PC-3 (cell line): ENCODE measurements around the gene LRP2BP. TPM values are rescaled to one million over a fixed set of nuclear protein-coding genes. Genes with fewer than 3 reads are reported as not detected.

Experiments
- ATAC-seq: fragments of 200-7000 bp; cut with Tn5 transposase; 2 replicates; pipeline ENCODE4 v1.9.1; 2020; ENCODE audit warnings: mild to moderate bottlenecking, moderate library complexity
- BruUV-seq: library from RNA; stranded (reverse); fragments of 400-500 nt; replicated peaks from 2 replicates; lab custom pipeline; 2021; lab: Mats Ljungman, UMichigan
- CTCF ChIA-PET: fragments of 300-600 bp; sonication (Branson Sonifier 250); formaldehyde crosslinking; loops from one replicate; lab custom pipeline; 2022; ENCODE audit warnings: antibody characterized with exemption; lab: Charles Lee
- POLR2A ChIA-PET: fragments of 300-600 bp; sonication (Branson Sonifier 250); formaldehyde crosslinking; loops from one replicate; lab custom pipeline; 2022; ENCODE audit warnings: antibody characterized with exemption; ENCODE audit not compliant: unreplicated experiment; lab: Charles Lee
- DNase-seq: peaks from one replicate; pipeline ENCODE4 v3.0.0-alpha.2; 2015
- H2AFZ ChIP-seq: fragments of 300-600 bp; sonication (generic); 2 replicates; pipeline ENCODE4 v1.6.0; 2016; ENCODE audit warnings: antibody characterized with exemption, low read length
- H3F3A ChIP-seq: fragments of 300-600 bp; sonication (generic); one replicate; pipeline ENCODE4 v1.6.0; 2017; ENCODE audit warnings: antibody characterized with exemption, low read length, control low read depth, mild to moderate bottlenecking; ENCODE audit not compliant: unreplicated experiment
- H3K27ac ChIP-seq: fragments of 300-600 bp; sonication (generic); 2 replicates; pipeline ENCODE4 v1.5.1; 2016; ENCODE audit warnings: mild to moderate bottlenecking, low read length
- H3K27me3 ChIP-seq: fragments of 300-600 bp; sonication (generic); 2 replicates; pipeline ENCODE4 v1.6.1; 2016; ENCODE audit warnings: low read length, mixed read lengths
- H3K36me3 ChIP-seq: fragments of 300-600 bp; sonication (generic); 2 replicates; pipeline ENCODE4 v1.6.1; 2016; ENCODE audit warnings: low read depth, mixed run types, low read length, mixed read lengths
- H3K4me1 ChIP-seq: fragments of 300-600 bp; sonication (generic); 2 replicates; pipeline ENCODE4 v1.5.1; 2016; ENCODE audit warnings: low read length; ENCODE audit not compliant: insufficient read depth
- H3K4me2 ChIP-seq: fragments of 300-600 bp; sonication (generic); 2 replicates; pipeline ENCODE4 v1.6.0; 2016; ENCODE audit warnings: low read length
- H3K4me3 ChIP-seq: fragments of 300-600 bp; sonication (generic); 2 replicates; pipeline ENCODE4 v1.5.1; 2016; ENCODE audit warnings: mild to moderate bottlenecking, low read length, mixed read lengths
- H3K79me2 ChIP-seq: fragments of 300-600 bp; sonication (generic); 2 replicates; pipeline ENCODE4 v1.6.1; 2017; ENCODE audit warnings: low read length, mixed read lengths
- H3K9ac ChIP-seq: fragments of 300-600 bp; sonication (generic); 2 replicates; pipeline ENCODE4 v1.6.0; 2016; ENCODE audit warnings: mild to moderate bottlenecking, low read length
- H3K9me2 ChIP-seq: fragments of 300-600 bp; sonication (generic); replicated peaks from 2 replicates; pipeline ENCODE4 v1.6.1; 2016; ENCODE audit warnings: mixed run types, low read length, mixed read lengths
- H3K9me3 ChIP-seq: fragments of 300-600 bp; sonication (generic); 2 replicates; pipeline ENCODE4 v1.6.1; 2016; ENCODE audit warnings: low read length, mixed read lengths
- H4K20me1 ChIP-seq: fragments of 300-600 bp; sonication (generic); 2 replicates; pipeline ENCODE4 v1.6.1; 2016; ENCODE audit warnings: low read length, mixed read lengths
- EZH2 ChIP-seq: fragments of 300-600 bp; sonication (generic); IDR thresholded peaks from one replicate; pipeline ENCODE4 v1.6.1; 2017; ENCODE audit warnings: antibody characterized with exemption, mild to moderate bottlenecking, low read length; ENCODE audit not compliant: unreplicated experiment
- EZH2phosphoT487 ChIP-seq: fragments of 300-600 bp; sonication (generic); IDR thresholded peaks from 2 replicates; pipeline ENCODE4 v1.6.1; 2018; ENCODE audit warnings: mild to moderate bottlenecking, antibody characterized with exemption, low read length, borderline replicate concordance
- intact Hi-C: fragments of 100-400 bp; cut with micrococcal nuclease; formaldehyde crosslinking; loops from 2 replicates; pipeline ENCODE4 v1.9.0; 2023
- total RNA-seq: library from RNA; depleted of rRNA; stranded (reverse); fragments of >200 nt; gene quantifications from 2 replicates; pipeline ENCODE4 v1.2.3, GENCODE V29; 2014
- TF ChIP-seq, protein P1 (sequence below): fragments of 300-600 bp; sonication (generic); conservative IDR thresholded peaks from 2 replicates; pipeline ENCODE4 v1.5.1; 2017; ENCODE audit warnings: antibody characterized with exemption, low read depth, mild to moderate bottlenecking, low read length

LRP2BP gene
- total RNA-seq, 1 experiment from 2014 or later, result 0.44 TPM

DNA sequence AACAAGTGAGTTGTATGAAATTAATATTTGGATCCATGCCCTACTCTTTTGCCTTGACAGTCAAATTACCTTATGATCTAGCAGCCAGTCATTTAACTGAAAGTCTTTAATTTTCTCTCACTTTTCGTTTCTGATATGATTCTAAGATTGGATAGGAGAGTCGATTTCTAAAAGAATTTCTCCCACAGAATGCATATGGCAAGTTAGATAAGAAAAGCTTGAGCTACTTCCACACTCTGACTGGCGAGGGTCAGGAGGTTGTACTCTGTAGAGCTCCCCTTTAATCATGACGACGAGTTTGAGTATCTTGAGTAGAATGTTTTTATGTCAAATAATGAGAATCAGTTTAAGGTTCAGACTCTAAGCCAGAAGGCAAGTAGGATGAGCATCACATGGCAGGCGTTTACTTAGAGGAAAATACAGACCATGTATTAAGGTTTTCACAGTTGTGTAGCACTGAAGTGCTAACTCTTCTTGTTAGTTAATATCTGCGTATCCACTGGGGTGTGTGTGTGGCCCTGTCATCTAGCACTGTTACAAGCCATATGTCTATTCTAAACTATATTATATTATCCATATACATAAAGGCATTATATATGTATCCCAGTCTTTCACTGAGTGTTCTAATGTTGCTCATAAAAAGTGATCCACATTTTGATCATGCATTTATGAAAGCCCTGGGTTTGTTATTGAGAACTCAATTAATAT lies 37.8 kb downstream of the LRP2BP start:
- DNase-seq (no peak), ATAC-seq (no peak; the same call in 1 of the 2 replicates)
- Histone ChIP-seq H3K9ac (no peak overlapping the region), H3K4me3 (no peak overlapping the region), H3K79me2 (no peaks in the 10 kb centered on the region), H2AFZ (no peak overlapping the region), H4K20me1 (no peaks in the 10 kb centered on the region; the same call in 1 of the 2 replicates), H3K9me2 (no peaks in the 10 kb centered on the region), H3F3A (no peaks in the 10 kb centered on the region), H3K4me2 (no peak overlapping the region), H3K27ac (no peak overlapping the region), H3K9me3 (no peaks in the 10 kb centered on the region), H3K27me3 (no peaks in the 10 kb centered on the region), H3K4me1 (peaks cover 22% of the 10 kb centered on the region), H3K36me3 (no peaks in the 10 kb centered on the region)
- intact Hi-C loops, result loop anchor here (1.0 kb wide), 1 partner anchor 52 kb away; no protein-coding TSS in a partner anchor
- TF ChIP-seq EZH2 (no peak), EZH2phosphoT487 (no peak)
- TF ChIP-seq, protein P1, sequence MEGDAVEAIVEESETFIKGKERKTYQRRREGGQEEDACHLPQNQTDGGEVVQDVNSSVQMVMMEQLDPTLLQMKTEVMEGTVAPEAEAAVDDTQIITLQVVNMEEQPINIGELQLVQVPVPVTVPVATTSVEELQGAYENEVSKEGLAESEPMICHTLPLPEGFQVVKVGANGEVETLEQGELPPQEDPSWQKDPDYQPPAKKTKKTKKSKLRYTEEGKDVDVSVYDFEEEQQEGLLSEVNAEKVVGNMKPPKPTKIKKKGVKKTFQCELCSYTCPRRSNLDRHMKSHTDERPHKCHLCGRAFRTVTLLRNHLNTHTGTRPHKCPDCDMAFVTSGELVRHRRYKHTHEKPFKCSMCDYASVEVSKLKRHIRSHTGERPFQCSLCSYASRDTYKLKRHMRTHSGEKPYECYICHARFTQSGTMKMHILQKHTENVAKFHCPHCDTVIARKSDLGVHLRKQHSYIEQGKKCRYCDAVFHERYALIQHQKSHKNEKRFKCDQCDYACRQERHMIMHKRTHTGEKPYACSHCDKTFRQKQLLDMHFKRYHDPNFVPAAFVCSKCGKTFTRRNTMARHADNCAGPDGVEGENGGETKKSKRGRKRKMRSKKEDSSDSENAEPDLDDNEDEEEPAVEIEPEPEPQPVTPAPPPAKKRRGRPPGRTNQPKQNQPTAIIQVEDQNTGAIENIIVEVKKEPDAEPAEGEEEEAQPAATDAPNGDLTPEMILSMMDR, result no peak
- no TSS peak for BruUV-seq
- POLR2A ChIA-PET, result no interaction called here
- CTCF ChIA-PET, result no interaction called here

DNA sequence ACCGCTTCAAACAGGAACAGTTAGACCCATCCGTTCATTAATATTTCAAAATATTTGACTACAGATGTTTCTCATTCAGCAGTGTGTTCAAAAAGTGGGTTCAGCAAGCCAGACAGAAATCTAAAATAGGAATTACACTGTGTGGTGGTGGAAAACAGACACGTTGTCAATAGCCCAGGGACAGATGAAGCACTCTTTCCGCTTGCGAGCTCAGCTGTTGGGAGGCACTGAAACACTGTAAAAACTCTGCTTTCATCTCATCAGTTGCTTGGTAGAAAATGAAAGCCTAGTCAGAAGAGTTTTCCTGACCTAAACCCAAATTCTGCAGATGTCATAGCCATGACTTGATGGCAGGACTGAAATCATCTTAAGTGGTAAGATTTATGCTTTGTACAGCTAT lies 38.5 kb downstream of the LRP2BP start:
- Histone ChIP-seq H4K20me1 (no peaks in the 10 kb centered on the region; the same call in 1 of the 2 replicates), H3K27me3 (no peaks in the 10 kb centered on the region), H3K4me1 (peaks cover 22% of the 10 kb centered on the region), H3K4me3 (no peak overlapping the region), H3K27ac (no peak overlapping the region), H3K9me3 (no peaks in the 10 kb centered on the region), H3K9me2 (no peaks in the 10 kb centered on the region), H2AFZ (no peak overlapping the region), H3K4me2 (no peak overlapping the region), H3K36me3 (no peaks in the 10 kb centered on the region), H3K79me2 (no peaks in the 10 kb centered on the region), H3K9ac (no peak overlapping the region), H3F3A (no peaks in the 10 kb centered on the region)
- intact Hi-C loops, result no loop called here
- POLR2A ChIA-PET, result no interaction called here
- BruUV-seq, result no TSS peak
- TF ChIP-seq EZH2, result no peak
- TF ChIP-seq EZH2phosphoT487, result no peak
- TF ChIP-seq, protein P1, result no peak
- DNase-seq (no peak), ATAC-seq (no peak)
- CTCF ChIA-PET, result no interaction called here

DNA sequence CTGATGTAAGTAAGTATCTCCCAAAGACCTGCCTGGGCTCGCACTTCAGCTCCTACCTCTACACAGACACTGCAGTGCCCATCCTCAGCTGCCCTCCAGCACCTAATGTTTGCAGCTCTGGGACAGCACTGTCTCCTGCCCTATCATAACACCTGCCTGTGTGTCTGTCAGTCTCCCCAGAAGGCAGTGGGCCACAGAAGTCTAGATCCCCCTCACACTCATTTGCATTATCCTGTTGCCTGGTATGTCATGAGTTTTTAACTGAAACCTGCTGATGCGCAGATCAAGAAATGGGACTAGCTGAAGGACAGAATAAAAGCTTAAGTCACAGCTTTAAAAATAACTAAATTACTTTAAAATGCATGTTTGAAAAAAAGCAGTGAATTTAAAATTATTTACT lies 43.0 kb downstream of the LRP2BP start:
- no peak overlapping the region for H3K9ac ChIP-seq
- H3K9me2 ChIP-seq, result no peaks in the 10 kb centered on the region
- H3K4me2 ChIP-seq, result no peak overlapping the region
- no TSS peak for BruUV-seq
- ChIA-PET POLR2A (no interaction called here), CTCF (no interaction called here)
- H4K20me1 ChIP-seq, result no peaks in the 10 kb centered on the region
- no peak overlapping the region for H3K4me3 ChIP-seq
- H3K27me3 ChIP-seq, result no peaks in the 10 kb centered on the region
- H2AFZ ChIP-seq, result no peak overlapping the region
- no peaks in the 10 kb centered on the region for H3K79me2 ChIP-seq
- DNase-seq (no peak), ATAC-seq (no peak)
- H3K27ac ChIP-seq, result no peak overlapping the region
- no peaks in the 10 kb centered on the region for H3K36me3 ChIP-seq
- H3F3A ChIP-seq, result no peaks in the 10 kb centered on the region
- TF ChIP-seq EZH2 (no peak), EZH2phosphoT487 (no peak)
- TF ChIP-seq, protein P1, result no peak
- intact Hi-C loops, result no loop called here
- H3K9me3 ChIP-seq, result no peaks in the 10 kb centered on the region
- no peaks in the 10 kb centered on the region for H3K4me1 ChIP-seq
